VCaP (cell line): Measurements from ENCODE around the gene FOXJ1.
A peak's percentile ranks its signal among the peaks of the same experiment; 100 is the strongest.

Experiments
- H3K27ac ChIP-seq: fragments of 450-650 bp; 2 replicates; pipeline ENCODE4 v1.5.1; 2017
- CTCF ChIP-seq: fragments of 450-650 bp; conservative IDR thresholded peaks from 2 replicates; pipeline ENCODE4 v1.5.1; 2017; ENCODE audit warnings: mild to moderate bottlenecking, moderate library complexity

Gene FOXJ1

DNA sequence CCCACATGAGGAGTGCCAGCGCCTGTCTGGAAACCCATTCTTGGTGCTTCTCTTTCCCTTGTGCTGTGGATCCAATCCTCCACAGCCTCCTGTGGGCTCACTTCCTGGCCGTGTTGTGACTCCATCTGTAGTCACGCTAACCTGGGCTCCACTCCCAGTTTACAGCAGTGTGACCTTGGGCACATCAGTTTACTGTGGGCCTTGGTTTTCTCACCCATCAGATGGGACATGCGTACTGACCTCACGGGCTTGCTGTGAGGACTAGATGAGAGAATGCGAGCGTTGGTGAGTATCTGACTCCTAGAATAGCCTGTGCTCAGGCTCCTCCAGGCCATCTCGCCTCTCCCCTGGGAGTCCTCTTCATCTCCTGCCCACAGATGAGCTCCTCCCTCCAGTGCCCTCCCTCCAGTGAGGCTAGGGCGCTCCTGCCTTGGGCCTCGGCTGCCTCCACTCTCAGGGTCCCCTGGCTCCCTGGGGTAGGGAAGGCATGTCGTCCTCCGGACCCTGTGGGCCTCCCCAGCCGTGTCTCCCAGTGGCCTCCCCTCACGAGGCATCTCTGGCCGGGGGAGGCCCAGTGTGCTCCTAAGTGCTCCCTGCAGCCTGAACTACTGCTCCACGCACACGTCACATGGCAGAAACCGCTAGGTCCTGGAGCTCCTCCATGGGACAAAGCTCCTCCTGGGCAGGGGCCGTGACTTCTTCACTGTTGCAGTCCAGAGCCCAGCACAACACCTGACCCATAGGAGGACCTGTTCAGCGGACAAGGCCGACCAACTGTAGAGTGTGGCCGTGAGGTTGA is 5.2 kb upstream of the FOXJ1 start:
- H3K27ac ChIP-seq = no peak overlapping the region

DNA sequence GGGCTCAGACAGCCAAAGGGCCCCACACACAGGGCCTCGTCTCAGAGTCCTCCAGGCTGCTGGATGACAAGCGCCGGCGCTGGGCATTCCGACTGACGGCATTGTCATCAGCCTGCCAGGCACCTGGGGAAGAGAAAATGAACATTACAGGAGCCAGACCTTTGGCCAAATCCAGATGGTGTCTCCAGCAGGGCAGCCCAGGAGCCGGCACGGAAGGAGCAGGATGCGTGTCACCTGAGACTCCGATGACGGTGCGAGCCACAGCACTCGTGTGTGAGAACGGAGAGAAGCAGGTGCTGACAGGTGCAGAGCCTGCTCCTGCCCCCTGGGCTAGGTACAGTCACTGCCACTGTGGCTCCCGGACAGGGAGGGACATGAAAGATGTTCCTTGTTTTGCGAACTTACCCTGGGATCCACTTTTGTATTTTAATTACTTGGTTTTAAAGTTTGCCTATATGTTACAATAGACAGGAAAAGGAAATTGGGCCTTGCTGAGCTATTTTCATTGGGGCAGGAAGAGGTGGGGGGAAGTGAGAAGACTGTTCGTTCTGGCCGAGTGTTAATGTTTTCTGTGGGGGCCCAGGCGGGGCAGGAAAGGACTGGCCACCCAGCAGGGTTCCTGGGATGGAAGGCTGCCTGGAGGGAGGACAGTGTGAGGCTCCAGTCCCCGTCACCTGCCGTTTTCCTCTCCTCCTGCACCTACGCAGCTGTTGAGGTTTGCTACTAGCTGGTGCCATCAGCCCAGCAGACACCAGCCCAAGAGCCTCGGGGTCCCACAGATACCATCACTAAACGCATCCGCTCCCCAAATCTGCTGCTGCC is 4.4 kb upstream of the FOXJ1 start:
- no peak for TF ChIP-seq CTCF
- no peak overlapping the region for H3K27ac ChIP-seq

More for the DNA sequence above, 5.2 kb upstream of the FOXJ1 start:
- no peak for TF ChIP-seq CTCF

- H3K27ac ChIP-seq = no peak overlapping the region
- no peak for TF ChIP-seq CTCF
Measured at GRCh38 chr17:76142585-76143041, 1.6 kb upstream of the FOXJ1 start.

DNA sequence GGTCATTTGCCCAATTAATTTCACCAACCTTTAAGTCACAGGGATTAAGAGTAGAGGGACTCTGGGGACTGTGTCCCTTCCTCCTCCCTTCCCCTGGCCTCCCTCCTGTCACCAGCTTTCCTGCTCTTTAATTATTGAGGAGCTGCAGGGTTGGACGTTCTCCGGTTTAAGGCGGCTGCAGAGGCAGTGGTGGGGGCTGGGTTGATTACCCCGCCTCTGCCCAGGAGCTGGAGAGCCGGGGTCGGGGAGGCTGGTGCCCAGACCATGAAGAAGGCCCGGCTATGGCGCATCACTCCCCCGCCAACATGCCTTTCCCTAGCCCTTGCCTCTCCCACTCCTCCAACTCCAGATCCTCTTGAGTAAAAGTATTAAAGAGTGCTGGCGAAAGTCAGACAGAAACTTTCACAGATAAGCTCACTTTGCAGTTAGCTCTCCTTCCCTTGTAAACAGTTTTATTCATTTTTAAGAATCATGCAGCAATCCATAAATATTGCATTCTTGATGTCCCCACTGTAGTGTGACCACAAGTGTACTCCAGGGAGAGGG is 1.1 kb upstream of the FOXJ1 start:
- no peak for TF ChIP-seq CTCF
- peak overlapping the region; percentile 45; the same call in 1 of the 2 replicates for H3K27ac ChIP-seq

DNA sequence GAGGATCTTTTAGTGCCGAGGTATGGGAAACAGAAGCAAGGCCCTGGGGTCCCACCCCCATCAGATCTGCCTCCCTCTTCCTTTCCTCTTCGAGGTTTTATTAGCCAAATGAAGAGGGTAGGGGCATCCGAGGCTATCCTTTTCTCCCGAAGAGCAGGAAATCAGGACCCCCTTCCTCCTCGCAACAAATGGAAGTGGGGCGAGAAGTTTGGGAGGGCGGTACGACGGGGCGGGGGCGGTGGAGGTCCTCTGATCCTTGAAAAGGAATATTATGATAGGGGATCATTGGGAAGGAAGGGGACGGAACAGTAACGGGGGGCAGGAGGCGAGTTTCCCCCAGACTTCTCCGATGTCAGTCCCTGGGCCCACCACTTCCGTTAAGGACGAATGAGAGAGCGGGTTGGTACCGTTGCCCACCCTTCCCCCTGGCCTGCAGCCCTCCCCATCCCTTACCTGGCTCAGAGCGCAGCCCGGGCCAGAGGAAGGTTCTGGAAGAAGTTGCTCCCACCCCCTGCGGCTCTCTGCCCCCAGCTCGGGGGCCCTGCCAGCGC is 309 bp downstream of the FOXJ1 start:
- H3K27ac ChIP-seq = no peak overlapping the region
- no peak for TF ChIP-seq CTCF

GRCh38 chr17:76139801-76140660 is 1.0 kb downstream of the FOXJ1 start:
- no peak for TF ChIP-seq CTCF
- H3K27ac ChIP-seq = no peak overlapping the region
